ENCODE measurements around the gene KRTCAP2.

DNA sequence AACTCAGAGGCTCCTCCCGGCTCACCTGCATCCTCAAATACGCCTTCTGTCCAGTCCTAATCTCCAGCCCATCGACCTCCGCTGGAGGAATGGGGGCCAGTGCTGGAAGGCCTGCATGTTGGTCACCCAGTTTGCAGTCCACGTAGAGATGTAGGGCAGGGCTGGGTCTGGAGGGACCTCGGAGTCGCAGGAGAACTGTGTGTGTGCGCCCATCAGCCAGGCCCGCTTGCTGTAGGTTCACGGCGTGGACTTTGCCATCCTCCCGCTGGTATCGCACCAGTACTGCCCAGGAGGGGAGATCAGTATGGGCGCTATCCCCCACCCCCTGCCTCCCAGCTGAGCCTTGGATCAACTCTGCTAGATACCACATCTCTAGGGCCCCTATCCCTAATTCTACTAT lies 31.9 kb upstream of the KRTCAP2 start:
- TF ChIP-seq, protein P1, sequence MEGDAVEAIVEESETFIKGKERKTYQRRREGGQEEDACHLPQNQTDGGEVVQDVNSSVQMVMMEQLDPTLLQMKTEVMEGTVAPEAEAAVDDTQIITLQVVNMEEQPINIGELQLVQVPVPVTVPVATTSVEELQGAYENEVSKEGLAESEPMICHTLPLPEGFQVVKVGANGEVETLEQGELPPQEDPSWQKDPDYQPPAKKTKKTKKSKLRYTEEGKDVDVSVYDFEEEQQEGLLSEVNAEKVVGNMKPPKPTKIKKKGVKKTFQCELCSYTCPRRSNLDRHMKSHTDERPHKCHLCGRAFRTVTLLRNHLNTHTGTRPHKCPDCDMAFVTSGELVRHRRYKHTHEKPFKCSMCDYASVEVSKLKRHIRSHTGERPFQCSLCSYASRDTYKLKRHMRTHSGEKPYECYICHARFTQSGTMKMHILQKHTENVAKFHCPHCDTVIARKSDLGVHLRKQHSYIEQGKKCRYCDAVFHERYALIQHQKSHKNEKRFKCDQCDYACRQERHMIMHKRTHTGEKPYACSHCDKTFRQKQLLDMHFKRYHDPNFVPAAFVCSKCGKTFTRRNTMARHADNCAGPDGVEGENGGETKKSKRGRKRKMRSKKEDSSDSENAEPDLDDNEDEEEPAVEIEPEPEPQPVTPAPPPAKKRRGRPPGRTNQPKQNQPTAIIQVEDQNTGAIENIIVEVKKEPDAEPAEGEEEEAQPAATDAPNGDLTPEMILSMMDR (IDR thresholded peaks at IDR 0.05): no peak
- TF ChIP-seq POLR2A (IDR thresholded peaks at IDR 0.05): no peak
